MCF 10A (cell line): ENCODE data around the gene CIRBP. TPM values are rescaled to one million over a fixed set of nuclear protein-coding genes. Genes with fewer than 3 reads are reported as not detected.

Experiments
- BruUV-seq: library from RNA; stranded (reverse); fragments of 400-500 nt; replicated peaks from 2 replicates; lab custom pipeline; 2021; lab: Mats Ljungman, UMichigan
- CTCF ChIA-PET: fragments of 300-600 bp; sonication (Branson Sonifier 250); formaldehyde crosslinking; extraction: SDS; loops from one replicate; lab custom pipeline; 2021; ENCODE audit warnings: antibody characterized with exemption, inconsistent platforms; lab: Yijun Ruan, JAX
- POLR2A ChIA-PET: fragments of 300-600, 350-650 bp; sonication (Branson Sonifier 250); formaldehyde crosslinking; extraction: SDS; loops from one replicate; lab custom pipeline; 2020; ENCODE audit warnings: antibody characterized with exemption, inconsistent platforms; lab: Yijun Ruan, JAX
- DNase-seq: peaks from one replicate; pipeline ENCODE4 v3.0.0-alpha.2; 2018; ENCODE audit not compliant: unreplicated experiment
- H3K27ac Mint-ChIP-seq: one replicate; pipeline ENCODE4 v1.8.0; 2022; ENCODE audit warnings: mild to moderate bottlenecking, low read depth, mixed read lengths; ENCODE audit not compliant: unreplicated experiment
- H3K27me3 Mint-ChIP-seq: one replicate; pipeline ENCODE4 v1.8.0; 2022; ENCODE audit warnings: mixed read lengths; ENCODE audit not compliant: insufficient read depth, unreplicated experiment
- H3K36me3 Mint-ChIP-seq: one replicate; pipeline ENCODE4 v1.8.0; 2022; ENCODE audit warnings: mild to moderate bottlenecking, moderate library complexity, mixed read lengths; ENCODE audit not compliant: insufficient read depth, unreplicated experiment
- H3K4me1 Mint-ChIP-seq: one replicate; pipeline ENCODE4 v1.8.0; 2022; ENCODE audit warnings: mixed read lengths; ENCODE audit not compliant: insufficient read depth, unreplicated experiment
- H3K4me3 Mint-ChIP-seq: one replicate; pipeline ENCODE4 v1.8.0; 2022; ENCODE audit warnings: mild to moderate bottlenecking, moderate library complexity, mixed read lengths; ENCODE audit not compliant: unreplicated experiment
- H3K9me3 Mint-ChIP-seq: one replicate; pipeline ENCODE4 v1.8.0; 2022; ENCODE audit warnings: mixed read lengths; ENCODE audit not compliant: unreplicated experiment
- CTCF ChIP-seq: fragments of 200-600 bp; IDR thresholded peaks from one replicate; pipeline ENCODE4 v1.8.0; 2022; ENCODE audit warnings: antibody characterized with exemption, mild to moderate bottlenecking; ENCODE audit not compliant: unreplicated experiment
- intact Hi-C: fragments of 100-400 bp; cut with micrococcal nuclease; formaldehyde crosslinking; loops from 2 replicates; pipeline ENCODE4 v1.14.1; 2022
- total RNA-seq: library from RNA; stranded (reverse); gene quantifications from 2 replicates; pipeline ENCODE4 v1.2.3, GENCODE V29; 2022

CIRBP gene
- total RNA-seq, 1 experiment from 2014 or later, result 362 TPM

GRCh38 chr19:1254081-1254527 lies 15.0 kb upstream of the CIRBP start:
- Mint-ChIP-seq H3K4me3 (no peak overlapping the region), H3K4me1 (peaks cover 14% of the 10 kb centered on the region), H3K27ac (peak overlapping the region; percentile 86), H3K36me3 (peaks cover 87% of the 10 kb centered on the region), H3K27me3 (no peaks in the 10 kb centered on the region), H3K9me3 (no peaks in the 10 kb centered on the region)
- TF ChIP-seq CTCF, result no peak
- DNase-seq, result no peak
- CTCF ChIA-PET, result interaction anchor here (1.8 to 1.9 kb wide), 2 partner anchors 10 to 12 kb away, joined by 17 to 19 read pairs; no protein-coding TSS in a partner anchor
- intact Hi-C loops, result no loop called here
- no TSS peak for BruUV-seq
- POLR2A ChIA-PET, result interaction anchor here (1.6 to 2.9 kb wide), 5 partner anchors 8 to 21 kb away, joined by 5 to 89 read pairs (median 20); partner anchors contain the start of gene FAM174C

- peaks cover 14% of the 10 kb centered on the region for H3K4me1 Mint-ChIP-seq
- BruUV-seq, result no TSS peak
- H3K9me3 Mint-ChIP-seq, result no peaks in the 10 kb centered on the region
- H3K36me3 Mint-ChIP-seq, result peaks cover 89% of the 10 kb centered on the region
- intact Hi-C loops, result no loop called here
- no peaks in the 10 kb centered on the region for H3K27me3 Mint-ChIP-seq
- DNase-seq, result no peak
- POLR2A ChIA-PET, result interaction anchor here (0.8 to 3.2 kb wide), 4 partner anchors 10 to 21 kb away, joined by 3 to 23 read pairs (median 8); partner anchors contain the start of genes CIRBP and FAM174C
- H3K4me3 Mint-ChIP-seq, result no peak overlapping the region
- H3K27ac Mint-ChIP-seq, result no peak overlapping the region
- CTCF ChIA-PET, result interaction anchor here (0.7 to 1.6 kb wide), 2 partner anchors 10 to 156 kb away, joined by 3 to 5 read pairs; no protein-coding TSS in a partner anchor
- no peak for TF ChIP-seq CTCF
Observed at GRCh38 chr19:1254530-1255185, 14.5 kb upstream of the CIRBP start.

- Mint-ChIP-seq H3K36me3 (peaks cover 89% of the 10 kb centered on the region), H3K4me3 (no peak overlapping the region), H3K9me3 (no peaks in the 10 kb centered on the region), H3K4me1 (peaks cover 14% of the 10 kb centered on the region), H3K27me3 (no peaks in the 10 kb centered on the region), H3K27ac (no peak overlapping the region)
- CTCF ChIA-PET, result interaction anchor here (0.7 to 2.7 kb wide), 4 partner anchors 11 to 183 kb away, joined by 3 to 11 read pairs (median 4); no protein-coding TSS in a partner anchor
- POLR2A ChIA-PET, result interaction anchor here (0.8 to 3.2 kb wide), 3 partner anchors 11 to 20 kb away, joined by 3 to 23 read pairs (median 11); partner anchors contain the start of genes CIRBP and FAM174C
- TF ChIP-seq CTCF, result no peak
- no peak for DNase-seq
- BruUV-seq, result no TSS peak
- intact Hi-C loops, result no loop called here
Observed at GRCh38 chr19:1255186-1256161, 13.7 kb upstream of the CIRBP start.
